ENCODE data around the gene FAM24B.

- TF ChIP-seq, protein P1, sequence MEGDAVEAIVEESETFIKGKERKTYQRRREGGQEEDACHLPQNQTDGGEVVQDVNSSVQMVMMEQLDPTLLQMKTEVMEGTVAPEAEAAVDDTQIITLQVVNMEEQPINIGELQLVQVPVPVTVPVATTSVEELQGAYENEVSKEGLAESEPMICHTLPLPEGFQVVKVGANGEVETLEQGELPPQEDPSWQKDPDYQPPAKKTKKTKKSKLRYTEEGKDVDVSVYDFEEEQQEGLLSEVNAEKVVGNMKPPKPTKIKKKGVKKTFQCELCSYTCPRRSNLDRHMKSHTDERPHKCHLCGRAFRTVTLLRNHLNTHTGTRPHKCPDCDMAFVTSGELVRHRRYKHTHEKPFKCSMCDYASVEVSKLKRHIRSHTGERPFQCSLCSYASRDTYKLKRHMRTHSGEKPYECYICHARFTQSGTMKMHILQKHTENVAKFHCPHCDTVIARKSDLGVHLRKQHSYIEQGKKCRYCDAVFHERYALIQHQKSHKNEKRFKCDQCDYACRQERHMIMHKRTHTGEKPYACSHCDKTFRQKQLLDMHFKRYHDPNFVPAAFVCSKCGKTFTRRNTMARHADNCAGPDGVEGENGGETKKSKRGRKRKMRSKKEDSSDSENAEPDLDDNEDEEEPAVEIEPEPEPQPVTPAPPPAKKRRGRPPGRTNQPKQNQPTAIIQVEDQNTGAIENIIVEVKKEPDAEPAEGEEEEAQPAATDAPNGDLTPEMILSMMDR (conservative IDR thresholded peaks at IDR 0.05 in 1 of 2, IDR thresholded peaks at IDR 0.05 in 1 of 2; ENCODE audit: extremely low read depth in 1 of 2, insufficient read depth in 1 of 2, low read depth in 1 of 2, low read length in 2 of 2), result no peak
- no peak for TF ChIP-seq EZH2 (IDR thresholded peaks at IDR 0.05; ENCODE audit: borderline replicate concordance, low read length)
Measured at GRCh38 chr10:122802282-122802681, 77.1 kb downstream of the FAM24B start.

Measured in mammary epithelial cell (primary cell).